Natural killer cell (primary cell): Measurements from ENCODE around the gene TRPC3. TPM values are rescaled to one million over a fixed set of nuclear protein-coding genes. Genes with fewer than 3 reads are reported as not detected.
A peak's percentile ranks its signal among the peaks of the same experiment; 100 is the strongest.

Source experiments
- ATAC-seq, 3 donors: fragments of 150-1000 bp in 2 of 3; fragments of 200-7000 bp in 1 of 3; cut with Tn5 transposase; 1 replicate in 1 of 3; 2 replicates in 2 of 3; pipeline ENCODE4 v1.10.0; 2021; ENCODE audit warnings: mild to moderate bottlenecking in 2 of 3, moderate library complexity in 2 of 3
- DNase-seq, 2 donors: peaks; one replicate each; pipeline versions ENCODE4 v3.0.0 to v3.0.0-alpha.2; 2013 to 2021; ENCODE audit warnings: mixed read lengths in 1 of 2
- H3K27ac ChIP-seq: one replicate; pipeline ENCODE4 v1.5.1; 2013; ENCODE audit warnings: mild to moderate bottlenecking, low read length
- H3K27me3 ChIP-seq: one replicate; pipeline ENCODE4 v1.6.1; 2013; ENCODE audit warnings: low read length; ENCODE audit not compliant: control insufficient read depth, insufficient read depth
- H3K36me3 ChIP-seq: one replicate; pipeline ENCODE4 v1.6.1; 2013; ENCODE audit warnings: low read length; ENCODE audit not compliant: control insufficient read depth, insufficient read depth
- H3K4me1 ChIP-seq: one replicate; pipeline ENCODE4 v1.6.1; 2013; ENCODE audit warnings: low read length; ENCODE audit not compliant: control insufficient read depth, insufficient read depth
- H3K4me3 ChIP-seq: one replicate; pipeline ENCODE4 v1.5.1; 2013; ENCODE audit warnings: low read length
- H3K9me3 ChIP-seq: one replicate; pipeline ENCODE4 v1.6.1; 2013; ENCODE audit warnings: low read length; ENCODE audit not compliant: control insufficient read depth, insufficient read depth
- H3K27ac Mint-ChIP-seq, 2 donors: one replicate each; pipeline ENCODE4 v1.8.0; 2022; ENCODE audit warnings: mild to moderate bottlenecking in 2 of 2, mixed read lengths in 2 of 2, moderate library complexity in 1 of 2
- H3K27me3 Mint-ChIP-seq, 2 donors: one replicate each; pipeline ENCODE4 v1.8.0; 2022; ENCODE audit warnings: low read depth in 2 of 2, mixed read lengths in 2 of 2
- H3K36me3 Mint-ChIP-seq: one replicate; pipeline ENCODE4 v1.8.0; 2022; ENCODE audit warnings: mixed read lengths
- H3K4me1 Mint-ChIP-seq, 2 donors: one replicate each; pipeline ENCODE4 v1.8.0; 2022; ENCODE audit warnings: mixed read lengths in 2 of 2
- H3K4me3 Mint-ChIP-seq: one replicate; pipeline ENCODE4 v1.8.0; 2022; ENCODE audit warnings: mild to moderate bottlenecking, moderate library complexity, mixed read lengths
- H3K9me3 Mint-ChIP-seq, 2 donors: one replicate each; pipeline ENCODE4 v1.8.0; 2022; ENCODE audit warnings: mixed read lengths in 2 of 2
- CTCF ChIP-seq: fragments of 200-600 bp; IDR thresholded peaks from one replicate; pipeline ENCODE4 v1.8.0; 2022; ENCODE audit warnings: antibody characterized with exemption
- WGBS: methylation state at CpG from one replicate; pipeline ENCODE4 v1.1.7; 2013; ENCODE audit warnings: missing lambda C conversion rate; ENCODE audit not compliant: insufficient coverage; 5-methylcytosine and 5-hydroxymethylcytosine counted together
- intact Hi-C: fragments of 100-400 bp; cut with micrococcal nuclease; formaldehyde crosslinking; loops from one replicate; pipeline ENCODE4 v1.14.2; 2022
- total RNA-seq, 4 donors: library from RNA; stranded (reverse); fragments of 120-200 nt in 1 of 4; gene quantifications; one replicate each; pipeline versions ENCODE4 v1.2.3 to v1.2.4, GENCODE V29; 2013 to 2022

TRPC3 gene
- total RNA-seq, 3 donors from 2014 or later (not counting 1 experiment from before 2014, with no cell fraction given): 0.34 to 0.88 (median 0.49) TPM

- intact Hi-C loops: loop anchor here (10.0 kb wide), 1 partner anchor 406 kb away; no protein-coding TSS in a partner anchor
- WGBS: 93% methylated on average over 1 of the region's 1 CpG
These were observed 43.5 kb downstream of the TRPC3 start for GRCh38 chr4:121908346-121908745.

GRCh38 chr4:121900132-121900983 is 51.5 kb downstream of the TRPC3 start:
- Mint-ChIP-seq H3K27me3 (peaks cover 21 to 64% of the 10 kb centered on the region in 2 donors), H3K4me3 (no peak overlapping the region), H3K27ac (no peak overlapping the region), H3K36me3 (no peaks in the 10 kb centered on the region), H3K4me1 (no peaks in the 10 kb centered on the region), H3K9me3 (no peaks in the 10 kb centered on the region)
- no peaks in the 10 kb centered on the region for H3K36me3 ChIP-seq
- no peak overlapping the region for H3K27ac ChIP-seq
- peak; percentile 64 for TF ChIP-seq CTCF
- no peak overlapping the region for H3K4me3 ChIP-seq
- no peaks in the 10 kb centered on the region for H3K4me1 ChIP-seq
- 67% methylated on average over 2 of the region's 4 CpGs for WGBS
- peak; percentile 21 to 78 for DNase-seq
- peak; percentile 60 to 82 (median 78) for ATAC-seq
- no peaks in the 10 kb centered on the region for H3K9me3 ChIP-seq
- peaks cover 2% of the 10 kb centered on the region for H3K27me3 ChIP-seq
- intact Hi-C loops: loop anchor here (1.0 to 10.0 kb wide), 5 partner anchors 102 to 677 kb away; partner anchors contain the start of gene BLTP1

More at GRCh38 chr4:121908346-121908745, 43.5 kb downstream of the TRPC3 start:
- Histone ChIP-seq H3K9me3 (no peaks in the 10 kb centered on the region), H3K4me3 (no peak overlapping the region), H3K27ac (no peak overlapping the region), H3K27me3 (peaks cover 2% of the 10 kb centered on the region), H3K4me1 (no peaks in the 10 kb centered on the region), H3K36me3 (no peaks in the 10 kb centered on the region)
- Mint-ChIP-seq H3K27ac (no peak overlapping the region), H3K27me3 (peaks cover 17 to 62% of the 10 kb centered on the region in 2 donors), H3K4me3 (no peak overlapping the region), H3K9me3 (no peaks in the 10 kb centered on the region), H3K36me3 (no peaks in the 10 kb centered on the region), H3K4me1 (no peaks in the 10 kb centered on the region)
- DNase-seq: no peak
- no peak for TF ChIP-seq CTCF
- ATAC-seq: no peak

- H3K27me3 Mint-ChIP-seq: peaks cover 13 to 56% of the 10 kb centered on the region in 2 donors
- WGBS: 43% methylated on average over 6 of the region's 6 CpGs
- Histone ChIP-seq H3K4me1 (no peaks in the 10 kb centered on the region), H3K4me3 (no peak overlapping the region), H3K36me3 (no peaks in the 10 kb centered on the region), H3K9me3 (no peaks in the 10 kb centered on the region), H3K27ac (no peak overlapping the region), H3K27me3 (peaks cover 4% of the 10 kb centered on the region)
- TF ChIP-seq CTCF: no peak
- peak in 1 of 2 donors; percentile 42 for DNase-seq
- H3K4me3 Mint-ChIP-seq: no peak overlapping the region
- H3K4me1 Mint-ChIP-seq: no peaks in the 10 kb centered on the region
- no peak overlapping the region for H3K27ac Mint-ChIP-seq
- no peaks in the 10 kb centered on the region for H3K36me3 Mint-ChIP-seq
- intact Hi-C loops: no loop called here
- no peaks in the 10 kb centered on the region for H3K9me3 Mint-ChIP-seq
- ATAC-seq: peak in 2 of 3 donors; percentile 14 to 55
These were observed 53.7 kb downstream of the TRPC3 start for GRCh38 chr4:121898150-121898549.
